Measurements from ENCODE around the gene MARCOL.
"Not testable (repeated sequence)": the region's sequence is repeated elsewhere in the genome, so short reads cannot be mapped to it uniquely, and the experiment has no call there.

Gene MARCOL

DNA sequence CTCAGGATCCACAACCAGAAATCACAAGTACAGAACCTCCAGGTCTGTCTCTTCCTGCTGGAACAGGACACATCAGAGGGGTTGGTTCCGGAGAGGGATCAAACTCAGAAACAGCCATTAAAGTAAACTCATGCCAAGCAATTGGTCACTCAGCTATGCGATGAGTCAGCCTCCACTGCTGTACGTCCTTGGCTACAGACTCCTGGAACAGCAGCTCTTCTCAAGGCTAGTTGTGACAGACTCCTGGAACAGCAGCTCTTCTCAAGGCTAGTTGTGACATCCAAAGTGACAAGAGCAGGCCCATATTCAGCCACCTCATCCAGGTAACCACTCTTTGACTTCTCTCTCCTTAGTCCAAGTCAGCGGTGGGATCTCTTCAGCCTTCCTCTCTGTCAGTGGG, 30.2 kb downstream of the MARCOL start, which contains the start of gene SPINK13:
Gene SPINK13 (plus strand): TSS at position 229 of the 400 bp plus-strand sequence. CDS start 1,279 bp downstream, outside the sequence.
- no peak for DNase-seq (ENCODE audit: low read depth)

DNA sequence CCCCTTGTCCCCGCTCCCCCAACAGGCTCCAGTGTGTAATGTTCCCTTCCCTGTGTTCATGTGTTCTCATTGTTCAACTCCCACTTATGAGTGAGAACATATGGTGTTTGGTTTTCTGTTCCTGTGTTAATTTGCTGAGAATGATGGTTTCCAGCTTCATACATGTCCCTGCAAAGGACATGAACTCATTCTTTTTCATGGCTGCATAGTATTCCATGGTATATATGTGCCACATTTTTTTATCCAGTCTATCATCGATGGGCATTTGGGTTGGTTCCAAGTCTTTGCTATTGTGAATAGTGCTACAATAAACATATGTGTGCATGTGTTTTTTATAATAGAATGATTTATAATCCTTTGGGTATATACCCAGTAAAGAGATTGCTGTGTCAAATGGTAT, 36.8 kb downstream of the MARCOL start:
- not testable (repeated sequence) for DNase-seq (ENCODE audit: low read depth)

DNA sequence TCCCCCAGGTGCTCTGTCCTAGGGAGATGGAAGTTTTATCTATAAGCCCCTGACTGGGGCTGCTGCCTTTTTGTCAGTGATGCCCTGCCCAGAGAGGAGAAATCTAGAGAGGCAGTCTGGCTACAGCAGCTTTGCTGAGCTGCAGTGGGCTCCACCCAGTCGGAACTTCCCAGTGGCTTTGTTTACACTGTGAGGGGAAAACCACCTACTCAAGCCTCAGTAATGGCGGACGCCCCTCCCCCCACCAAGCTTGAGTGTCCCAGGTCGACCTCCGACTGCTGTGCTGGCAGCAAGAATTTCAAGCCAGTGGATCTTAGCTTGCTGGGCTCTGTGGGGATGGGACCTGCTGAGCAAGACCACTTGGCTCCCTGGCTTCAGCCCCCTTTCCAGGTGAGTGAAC, 42.6 kb downstream of the MARCOL start:
- not testable (repeated sequence) for DNase-seq (ENCODE audit: low read depth)

DNA sequence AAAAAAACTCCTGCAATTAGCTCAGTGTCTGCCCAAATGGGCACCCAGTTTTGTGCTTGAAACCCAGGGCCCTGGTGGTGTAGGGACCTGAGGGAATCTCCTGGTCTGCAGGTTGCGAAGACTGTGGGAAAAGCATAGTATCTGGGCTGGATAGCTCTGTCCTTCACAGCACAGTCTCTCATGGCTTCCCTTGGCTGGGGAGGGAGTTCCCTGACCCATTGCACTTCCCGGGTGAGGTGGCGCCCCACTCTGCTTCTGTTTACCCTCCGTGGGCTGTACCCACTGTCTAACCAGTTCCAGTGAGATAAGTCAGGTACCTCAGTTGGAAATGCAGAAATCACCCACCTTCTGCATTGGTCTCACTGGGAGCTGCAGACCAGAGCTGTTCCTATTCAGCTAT, 43.0 kb downstream of the MARCOL start:
- DNase-seq (ENCODE audit: low read depth) = not testable (repeated sequence)

DNA sequence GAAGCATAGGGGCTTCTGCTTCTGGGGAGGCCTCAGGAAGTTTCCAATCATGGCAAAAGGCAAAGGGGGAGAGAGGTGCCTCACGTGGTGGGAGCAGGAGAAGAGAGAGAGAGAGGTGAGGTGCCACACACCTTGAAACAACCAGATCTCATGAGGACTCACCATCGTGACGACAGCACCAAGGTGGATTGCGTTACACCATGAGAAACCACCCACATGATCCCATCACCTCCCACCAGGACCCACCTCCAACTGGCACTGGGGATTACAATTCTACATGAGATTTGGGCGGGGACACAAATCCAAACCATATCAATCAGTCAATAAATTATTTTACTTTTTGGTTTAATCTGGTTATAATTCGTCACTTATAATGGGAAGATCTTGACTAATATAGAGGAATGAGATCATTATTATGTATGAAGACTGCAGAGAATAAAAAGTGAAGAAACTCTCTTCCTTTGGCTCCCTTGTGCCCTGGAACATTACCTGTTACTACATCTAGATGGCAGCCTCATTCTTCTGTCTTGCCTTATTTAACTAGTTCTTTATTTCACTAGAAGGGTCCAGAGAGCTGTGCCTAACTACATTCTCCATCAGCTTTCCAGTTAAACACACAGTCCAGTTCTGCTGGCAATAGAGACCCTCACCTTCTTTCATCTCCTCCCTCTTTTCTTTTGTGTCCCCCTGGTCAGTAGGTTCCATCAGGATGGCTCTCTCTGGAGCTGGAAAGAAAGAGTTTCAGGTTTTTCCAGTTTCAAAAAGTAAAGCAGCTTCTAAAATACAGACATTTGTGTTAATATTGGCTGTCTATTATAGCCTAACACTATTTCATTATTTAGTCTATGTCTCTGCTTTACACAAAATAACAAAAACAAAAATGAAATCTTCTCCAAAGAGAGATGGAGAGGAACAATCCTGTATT, 52.2 kb downstream of the MARCOL start:
- no peak for DNase-seq (ENCODE audit: low read depth)

All from activated gamma-delta T cell treated with anti-CD3 and anti-CD28 coated beads, Interleukin-2, amount 50 U/mL, for 16 hours (primary cell).